MCF 10A (cell line): ENCODE measurements around the gene ACADVL. TPM values are rescaled to one million over a fixed set of nuclear protein-coding genes. Genes with fewer than 3 reads are reported as not detected.

Source experiments
- BruUV-seq: library from RNA; stranded (reverse); fragments of 400-500 nt; replicated peaks from 2 replicates; lab custom pipeline; 2021; lab: Mats Ljungman, UMichigan
- CTCF ChIA-PET: fragments of 300-600 bp; sonication (Branson Sonifier 250); formaldehyde crosslinking; extraction: SDS; loops from one replicate; lab custom pipeline; 2021; ENCODE audit warnings: antibody characterized with exemption, inconsistent platforms; lab: Yijun Ruan, JAX
- POLR2A ChIA-PET: fragments of 300-600, 350-650 bp; sonication (Branson Sonifier 250); formaldehyde crosslinking; extraction: SDS; loops from one replicate; lab custom pipeline; 2020; ENCODE audit warnings: antibody characterized with exemption, inconsistent platforms; lab: Yijun Ruan, JAX
- DNase-seq: peaks from one replicate; pipeline ENCODE4 v3.0.0-alpha.2; 2018; ENCODE audit not compliant: unreplicated experiment
- H3K27ac Mint-ChIP-seq: one replicate; pipeline ENCODE4 v1.8.0; 2022; ENCODE audit warnings: mild to moderate bottlenecking, low read depth, mixed read lengths; ENCODE audit not compliant: unreplicated experiment
- H3K27me3 Mint-ChIP-seq: one replicate; pipeline ENCODE4 v1.8.0; 2022; ENCODE audit warnings: mixed read lengths; ENCODE audit not compliant: insufficient read depth, unreplicated experiment
- H3K36me3 Mint-ChIP-seq: one replicate; pipeline ENCODE4 v1.8.0; 2022; ENCODE audit warnings: mild to moderate bottlenecking, moderate library complexity, mixed read lengths; ENCODE audit not compliant: insufficient read depth, unreplicated experiment
- H3K4me1 Mint-ChIP-seq: one replicate; pipeline ENCODE4 v1.8.0; 2022; ENCODE audit warnings: mixed read lengths; ENCODE audit not compliant: insufficient read depth, unreplicated experiment
- H3K4me3 Mint-ChIP-seq: one replicate; pipeline ENCODE4 v1.8.0; 2022; ENCODE audit warnings: mild to moderate bottlenecking, moderate library complexity, mixed read lengths; ENCODE audit not compliant: unreplicated experiment
- H3K9me3 Mint-ChIP-seq: one replicate; pipeline ENCODE4 v1.8.0; 2022; ENCODE audit warnings: mixed read lengths; ENCODE audit not compliant: unreplicated experiment
- intact Hi-C: fragments of 100-400 bp; cut with micrococcal nuclease; formaldehyde crosslinking; loops from 2 replicates; pipeline ENCODE4 v1.14.1; 2022
- total RNA-seq: library from RNA; stranded (reverse); gene quantifications from 2 replicates; pipeline ENCODE4 v1.2.3, GENCODE V29; 2022
- TF ChIP-seq, protein P1 (sequence below): fragments of 200-600 bp; IDR thresholded peaks from one replicate; pipeline ENCODE4 v1.8.0; 2022; ENCODE audit warnings: antibody characterized with exemption, mild to moderate bottlenecking; ENCODE audit not compliant: unreplicated experiment

ACADVL gene
- total RNA-seq, 1 experiment from 2014 or later = 413 TPM

DNA sequence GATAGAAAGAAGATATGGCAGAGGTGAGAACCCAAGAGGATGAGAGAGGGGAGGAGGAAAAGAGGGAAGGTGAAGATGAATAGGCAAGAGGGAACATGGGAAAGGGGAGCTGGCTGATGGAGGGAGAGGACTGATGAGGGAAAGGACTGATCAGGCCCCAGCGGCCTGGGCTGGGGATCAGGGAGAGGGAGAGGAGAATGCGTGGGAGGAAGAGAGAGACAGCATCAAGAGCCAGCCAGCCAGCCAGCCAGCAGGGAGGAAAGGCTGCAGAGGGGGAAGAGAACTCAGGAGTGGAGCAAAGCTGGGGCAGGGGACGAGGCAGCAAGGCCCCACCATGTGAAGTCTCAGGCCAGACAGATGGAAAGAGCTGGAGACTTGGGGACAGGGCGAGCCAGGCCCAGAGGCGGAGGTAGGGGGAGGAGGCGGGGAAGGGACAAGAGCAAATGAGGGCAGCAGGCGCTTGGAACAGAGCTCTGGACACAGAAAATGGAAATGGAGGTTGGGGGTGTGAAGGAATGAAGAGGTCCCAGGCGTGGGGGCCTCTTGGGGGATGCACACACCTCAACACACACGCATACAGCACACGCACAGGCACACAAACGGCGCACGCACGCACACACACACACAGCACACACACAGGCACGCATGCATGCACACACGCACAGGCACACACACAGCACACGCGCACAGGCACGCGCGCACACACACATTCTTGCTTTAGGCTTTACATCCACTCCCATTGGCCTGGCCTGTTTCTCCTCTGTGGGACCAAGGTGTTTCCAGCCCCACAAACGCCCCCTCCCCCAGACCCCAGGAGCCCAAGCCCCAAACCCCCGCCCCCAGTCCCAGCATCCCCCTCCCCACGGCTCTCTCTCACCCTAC, 12.4 kb upstream of the ACADVL start:
- H3K4me1 Mint-ChIP-seq = no peaks in the 10 kb centered on the region
- peaks cover 9% of the 10 kb centered on the region for H3K36me3 Mint-ChIP-seq
- POLR2A ChIA-PET = interaction anchor here (0.6 kb wide), 1 partner anchor 683 kb away, joined by 3 read pairs; no protein-coding TSS in a partner anchor
- H3K27me3 Mint-ChIP-seq = peaks cover 18% of the 10 kb centered on the region
- DNase-seq = no peak
- H3K27ac Mint-ChIP-seq = no peak overlapping the region
- H3K9me3 Mint-ChIP-seq = no peaks in the 10 kb centered on the region
- intact Hi-C loops = no loop called here
- TF ChIP-seq, protein P1, sequence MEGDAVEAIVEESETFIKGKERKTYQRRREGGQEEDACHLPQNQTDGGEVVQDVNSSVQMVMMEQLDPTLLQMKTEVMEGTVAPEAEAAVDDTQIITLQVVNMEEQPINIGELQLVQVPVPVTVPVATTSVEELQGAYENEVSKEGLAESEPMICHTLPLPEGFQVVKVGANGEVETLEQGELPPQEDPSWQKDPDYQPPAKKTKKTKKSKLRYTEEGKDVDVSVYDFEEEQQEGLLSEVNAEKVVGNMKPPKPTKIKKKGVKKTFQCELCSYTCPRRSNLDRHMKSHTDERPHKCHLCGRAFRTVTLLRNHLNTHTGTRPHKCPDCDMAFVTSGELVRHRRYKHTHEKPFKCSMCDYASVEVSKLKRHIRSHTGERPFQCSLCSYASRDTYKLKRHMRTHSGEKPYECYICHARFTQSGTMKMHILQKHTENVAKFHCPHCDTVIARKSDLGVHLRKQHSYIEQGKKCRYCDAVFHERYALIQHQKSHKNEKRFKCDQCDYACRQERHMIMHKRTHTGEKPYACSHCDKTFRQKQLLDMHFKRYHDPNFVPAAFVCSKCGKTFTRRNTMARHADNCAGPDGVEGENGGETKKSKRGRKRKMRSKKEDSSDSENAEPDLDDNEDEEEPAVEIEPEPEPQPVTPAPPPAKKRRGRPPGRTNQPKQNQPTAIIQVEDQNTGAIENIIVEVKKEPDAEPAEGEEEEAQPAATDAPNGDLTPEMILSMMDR = no peak
- CTCF ChIA-PET = interaction anchor here (0.6 kb wide), 1 partner anchor 30 kb away, joined by 3 read pairs; no protein-coding TSS in a partner anchor
- H3K4me3 Mint-ChIP-seq = no peak overlapping the region
- BruUV-seq = no TSS peak

DNA sequence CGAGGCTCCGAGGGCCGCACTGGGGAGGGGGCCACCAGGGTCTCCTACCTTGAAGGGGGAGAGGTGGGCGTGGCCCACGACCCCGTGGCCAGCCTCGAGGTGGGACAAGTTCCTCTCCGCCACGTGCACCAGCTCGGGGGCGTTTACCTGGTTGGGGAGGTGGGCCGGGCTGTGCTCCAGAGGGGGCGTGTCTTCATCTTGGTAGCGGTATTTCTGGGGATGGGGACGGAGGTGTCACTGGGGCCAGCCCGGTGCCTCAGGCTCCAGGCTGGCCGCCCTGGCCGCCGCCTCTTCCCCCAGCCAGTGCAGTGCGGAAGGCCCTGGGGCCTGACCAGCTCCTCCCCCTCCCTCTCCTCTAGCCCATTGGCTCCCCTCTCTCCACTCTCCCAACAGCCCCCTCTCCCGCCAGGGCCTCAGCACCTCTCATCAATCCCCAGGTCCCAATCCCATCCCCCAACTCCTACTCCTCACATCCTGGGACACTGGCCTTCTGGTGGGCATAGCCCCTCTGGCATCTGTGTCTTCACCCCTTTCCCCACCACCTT, 11.6 kb upstream of the ACADVL start:
- no peaks in the 10 kb centered on the region for H3K9me3 Mint-ChIP-seq
- ChIA-PET CTCF (interaction anchor here (0.6 kb wide), 1 partner anchor 30 kb away, joined by 3 read pairs; no protein-coding TSS in a partner anchor), POLR2A (no interaction called here)
- TF ChIP-seq, protein P1 = no peak
- H3K4me3 Mint-ChIP-seq = no peak overlapping the region
- no peak overlapping the region for H3K27ac Mint-ChIP-seq
- H3K27me3 Mint-ChIP-seq = peaks cover 18% of the 10 kb centered on the region
- H3K4me1 Mint-ChIP-seq = no peaks in the 10 kb centered on the region
- DNase-seq = no peak
- BruUV-seq = no TSS peak
- H3K36me3 Mint-ChIP-seq = peaks cover 5% of the 10 kb centered on the region
- intact Hi-C loops = no loop called here

DNA sequence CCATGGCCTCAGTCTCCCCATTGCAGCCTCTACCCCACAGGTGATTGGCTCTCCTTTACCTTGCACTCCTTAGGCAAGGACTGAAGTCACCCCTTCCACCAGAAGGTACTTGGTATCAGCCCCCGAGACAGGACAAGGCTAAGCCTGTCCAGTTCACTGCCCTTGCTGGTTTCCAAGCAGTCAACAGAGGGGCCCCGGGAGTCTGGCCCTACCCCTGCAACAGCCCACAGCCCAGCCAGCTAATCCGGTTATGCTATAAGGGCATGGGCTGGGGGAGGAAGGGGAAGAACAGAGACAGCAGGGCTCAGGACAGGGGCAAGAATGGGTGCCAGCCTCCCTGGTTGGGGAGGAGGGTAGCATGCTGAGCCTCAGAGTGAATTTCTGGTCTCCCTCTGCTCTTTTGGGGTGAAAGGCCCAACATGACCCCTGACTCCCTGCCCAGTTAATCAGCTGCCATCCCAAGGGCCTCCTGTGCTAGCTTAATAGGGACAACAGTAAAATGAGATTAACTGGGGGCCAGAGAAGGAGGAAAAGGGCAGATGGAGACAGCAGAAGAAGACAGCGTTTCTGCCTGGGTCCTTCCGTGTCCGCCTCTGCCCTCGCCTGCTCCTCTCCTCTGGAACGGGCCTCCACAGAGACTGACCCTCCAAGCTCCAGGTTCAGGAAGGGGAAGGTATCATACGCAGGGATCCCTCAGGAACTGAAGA, 10.8 kb upstream of the ACADVL start:
- POLR2A ChIA-PET = no interaction called here
- Mint-ChIP-seq H3K27me3 (peaks cover 18% of the 10 kb centered on the region), H3K9me3 (no peaks in the 10 kb centered on the region), H3K4me1 (peaks cover under 1% of the 10 kb centered on the region), H3K27ac (no peak overlapping the region), H3K36me3 (peaks cover 6% of the 10 kb centered on the region), H3K4me3 (no peak overlapping the region)
- CTCF ChIA-PET = interaction anchor here (0.5 to 0.7 kb wide), 2 partner anchors 115 to 148 kb away, joined by 3 read pairs; no protein-coding TSS in a partner anchor
- TF ChIP-seq, protein P1 = no peak
- intact Hi-C loops = no loop called here
- DNase-seq = no peak
- BruUV-seq = no TSS peak
